Fibroblast of pulmonary artery (primary cell): ENCODE measurements around the gene SYMPK.

Experiments
- DNase-seq: peaks from one replicate; pipeline ENCODE4 v3.0.0-alpha.2; 2010; ENCODE audit warnings: low read depth
- H3K4me3 ChIP-seq: replicated peaks from 2 replicates; pipeline ENCODE4 v1.5.1; 2011; ENCODE audit warnings: low read depth, mild to moderate bottlenecking, control low read depth, low read length, moderate library complexity
- TF ChIP-seq, protein P1 (sequence below): IDR thresholded peaks from 2 replicates; pipeline ENCODE4 v1.5.1; 2011; ENCODE audit warnings: mild to moderate bottlenecking, control low read depth, low read length, inconsistent platforms; ENCODE audit errors: missing control alignments

Gene SYMPK

DNA sequence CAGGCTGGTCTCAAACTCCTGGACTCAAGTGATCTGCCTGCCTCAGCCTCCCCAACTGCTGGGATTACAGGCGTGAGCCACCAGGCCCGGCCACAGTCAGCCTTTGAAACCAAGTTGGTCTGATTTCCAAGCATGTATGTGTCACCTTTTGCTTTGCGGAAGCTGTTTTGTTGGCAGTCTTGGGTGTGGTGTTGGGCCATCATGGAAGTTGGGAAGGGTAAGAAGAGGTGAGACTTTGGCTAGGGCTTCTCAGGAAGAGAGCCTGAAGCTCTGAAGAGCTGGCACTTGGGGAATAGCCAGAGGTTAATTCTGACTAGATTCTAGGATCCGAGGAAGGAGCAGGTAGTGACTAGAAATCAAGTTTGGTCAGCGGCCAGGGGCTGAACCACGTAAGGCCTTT lies 50.6 kb downstream of the SYMPK start:
- H3K4me3 ChIP-seq, result no peak overlapping the region
- TF ChIP-seq, protein P1, sequence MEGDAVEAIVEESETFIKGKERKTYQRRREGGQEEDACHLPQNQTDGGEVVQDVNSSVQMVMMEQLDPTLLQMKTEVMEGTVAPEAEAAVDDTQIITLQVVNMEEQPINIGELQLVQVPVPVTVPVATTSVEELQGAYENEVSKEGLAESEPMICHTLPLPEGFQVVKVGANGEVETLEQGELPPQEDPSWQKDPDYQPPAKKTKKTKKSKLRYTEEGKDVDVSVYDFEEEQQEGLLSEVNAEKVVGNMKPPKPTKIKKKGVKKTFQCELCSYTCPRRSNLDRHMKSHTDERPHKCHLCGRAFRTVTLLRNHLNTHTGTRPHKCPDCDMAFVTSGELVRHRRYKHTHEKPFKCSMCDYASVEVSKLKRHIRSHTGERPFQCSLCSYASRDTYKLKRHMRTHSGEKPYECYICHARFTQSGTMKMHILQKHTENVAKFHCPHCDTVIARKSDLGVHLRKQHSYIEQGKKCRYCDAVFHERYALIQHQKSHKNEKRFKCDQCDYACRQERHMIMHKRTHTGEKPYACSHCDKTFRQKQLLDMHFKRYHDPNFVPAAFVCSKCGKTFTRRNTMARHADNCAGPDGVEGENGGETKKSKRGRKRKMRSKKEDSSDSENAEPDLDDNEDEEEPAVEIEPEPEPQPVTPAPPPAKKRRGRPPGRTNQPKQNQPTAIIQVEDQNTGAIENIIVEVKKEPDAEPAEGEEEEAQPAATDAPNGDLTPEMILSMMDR, result no peak
- no peak for DNase-seq

DNA sequence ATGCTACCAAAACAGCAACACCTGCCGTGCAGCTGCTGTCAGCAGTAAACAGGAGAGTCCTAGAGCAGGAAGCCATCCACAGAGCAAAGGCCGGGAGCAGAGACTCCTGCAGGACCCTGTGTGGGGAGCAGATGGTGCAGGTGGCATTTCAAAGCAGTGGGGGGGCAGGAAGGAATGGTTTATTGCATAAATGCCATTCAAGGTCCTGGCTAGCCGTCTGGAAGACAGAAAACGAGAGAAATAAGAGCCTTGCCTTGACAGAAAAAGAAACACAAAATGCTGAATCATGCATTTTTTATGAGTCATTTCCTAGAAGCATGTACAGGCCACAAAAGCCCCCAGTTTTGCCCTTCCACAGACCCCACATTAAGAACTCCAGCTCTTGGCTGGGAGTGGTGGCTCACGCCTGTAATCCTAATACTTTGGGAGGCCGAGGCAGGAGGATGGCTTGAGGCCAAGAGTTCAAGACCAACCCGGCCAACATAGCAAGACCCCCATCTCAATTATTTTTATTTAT lies 53.2 kb downstream of the SYMPK start:
- peak; percentile 75 for DNase-seq
- no peak overlapping the region for H3K4me3 ChIP-seq
- TF ChIP-seq, protein P1, result no peak

DNA sequence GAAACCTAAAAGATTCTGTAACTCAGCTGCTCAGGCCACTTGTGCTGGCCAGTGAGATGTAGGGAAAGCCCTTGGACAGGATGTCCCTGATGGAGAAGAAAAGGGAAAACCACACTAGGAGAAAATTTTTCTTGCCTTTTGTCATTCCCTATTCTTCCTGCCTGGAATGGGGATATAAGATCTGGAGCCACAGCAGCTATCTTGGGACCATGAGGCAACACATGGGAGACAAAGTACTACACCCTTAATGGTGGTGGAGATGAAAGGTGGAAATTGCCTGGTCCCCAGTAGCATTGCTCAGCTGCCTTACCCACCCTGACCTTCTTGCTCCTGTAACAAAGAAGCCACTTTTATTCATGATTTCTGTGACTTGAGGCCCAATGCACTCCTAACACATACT lies 57.2 kb downstream of the SYMPK start:
- no peak overlapping the region for H3K4me3 ChIP-seq
- no peak for DNase-seq
- TF ChIP-seq, protein P1, result no peak

DNA sequence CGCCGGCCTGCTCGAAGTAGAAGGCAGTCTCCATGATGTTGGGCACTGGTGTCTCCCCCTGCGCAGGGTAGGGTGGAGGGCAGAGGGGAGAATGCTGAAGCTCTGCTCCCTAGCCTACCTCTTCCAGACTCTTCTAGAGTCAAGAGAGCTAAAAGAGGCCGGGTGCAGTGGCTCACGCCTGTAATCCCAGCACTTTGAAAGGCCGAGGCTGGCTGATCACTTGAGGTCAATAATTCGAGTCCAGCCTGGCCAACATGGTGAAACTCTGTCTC lies 58.1 kb downstream of the SYMPK start:
- DNase-seq, result no peak
- TF ChIP-seq, protein P1, result no peak
- no peak overlapping the region for H3K4me3 ChIP-seq

DNA sequence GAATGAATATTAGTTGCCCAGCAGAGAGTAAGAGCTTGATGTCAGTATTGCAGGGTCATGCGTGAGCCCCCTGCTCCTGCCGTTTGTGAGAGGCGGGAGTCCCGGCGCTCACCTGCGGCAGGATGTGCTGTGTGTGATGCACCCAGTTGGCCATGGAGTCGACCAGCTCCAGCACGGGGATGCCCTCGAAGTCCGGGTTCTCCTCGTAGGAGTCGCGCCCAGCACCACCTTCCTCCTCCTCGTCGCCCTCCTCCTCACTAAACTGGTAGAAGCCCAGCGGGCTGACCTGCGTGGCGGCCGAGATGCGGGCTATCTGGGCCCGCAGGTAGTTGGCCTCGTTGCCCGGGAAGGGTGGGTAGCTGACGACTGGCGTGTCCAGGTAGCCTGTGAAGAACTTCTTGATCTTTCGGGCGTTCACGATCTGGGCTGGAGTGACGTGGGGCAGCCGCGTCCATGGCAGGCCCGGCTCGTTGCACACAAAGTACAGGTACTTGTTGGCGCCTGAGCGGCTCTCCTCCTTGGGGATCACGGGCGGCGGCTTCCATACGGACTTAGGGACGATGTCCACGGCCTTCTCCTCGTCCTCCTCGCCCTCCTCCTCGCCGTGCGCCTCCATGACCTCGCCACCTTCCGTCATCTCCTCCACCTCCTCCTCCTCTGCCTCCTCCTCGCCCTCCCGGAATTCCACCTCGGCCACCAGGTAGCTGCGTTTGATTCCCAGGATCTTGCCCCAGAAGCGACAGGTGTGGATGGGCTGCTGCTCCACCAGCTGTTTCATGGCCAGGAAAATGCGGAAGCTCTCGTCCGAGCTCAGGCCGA lies 58.6 kb downstream of the SYMPK start:
- no peak for DNase-seq
- TF ChIP-seq, protein P1, result no peak
- H3K4me3 ChIP-seq, result no peak overlapping the region

DNA sequence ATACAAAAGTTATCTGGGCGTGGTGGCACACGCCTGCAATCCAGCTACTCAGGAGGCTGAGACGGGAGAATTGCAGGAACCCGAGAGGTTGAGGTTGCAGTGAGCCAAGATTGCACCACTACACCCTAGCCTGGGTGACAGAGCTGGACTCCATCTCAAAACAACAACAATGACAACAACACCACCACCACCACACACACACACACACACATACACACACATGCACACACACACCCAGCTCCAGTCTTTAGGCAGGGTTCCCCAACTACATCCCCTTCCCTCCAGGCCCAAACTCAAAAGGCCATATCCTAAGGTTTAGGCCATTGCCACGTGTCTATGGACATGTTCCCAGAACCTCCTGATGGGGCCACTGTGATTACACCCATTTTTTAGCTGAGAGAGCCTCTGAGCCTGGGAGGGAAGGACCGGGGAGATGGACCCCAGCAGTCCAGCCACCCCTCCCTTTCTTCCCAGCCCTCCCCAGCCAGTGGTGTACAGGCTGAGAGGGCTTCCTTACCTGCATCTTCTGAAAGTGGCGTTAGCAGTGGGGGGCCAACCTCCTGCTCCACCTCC lies 61.3 kb downstream of the SYMPK start:
- DNase-seq, result no peak
- TF ChIP-seq, protein P1, result no peak
- no peak overlapping the region for H3K4me3 ChIP-seq
